K562 (cell line): Measurements from ENCODE around the gene UTP14C. TPM values are rescaled to one million over a fixed set of nuclear protein-coding genes. Genes with fewer than 3 reads are reported as not detected.

Experiments used
- ATAC-seq: fragments of 200-7000 bp; cut with Tn5 transposase; 3 replicates; pipeline ENCODE4 v1.9.1; 2020; ENCODE audit warnings: moderate library complexity
- BruUV-seq: library from RNA; stranded (reverse); fragments of 400-500 nt; replicated peaks from 2 replicates; lab custom pipeline; 2021; lab: Mats Ljungman, UMichigan
- CTCF ChIA-PET: fragments of 300-600 bp; formaldehyde crosslinking; extraction: SDS; loops from one replicate; lab custom pipeline; 2021; ENCODE audit warnings: low intra/inter-chr PET ratio; lab: Yijun Ruan, JAX
- POLR2A ChIA-PET: fragments of 300-600, 350-650 bp; sonication (Branson Sonifier 250); formaldehyde crosslinking; extraction: SDS; loops from one replicate; lab custom pipeline; 2021; ENCODE audit warnings: antibody characterized with exemption, inconsistent platforms; lab: Yijun Ruan, JAX
- DNase-seq, 4 experiments: peaks; one replicate each; pipeline versions ENCODE4 v3.0.0 to v3.0.0-alpha.2; 2011 to 2018; ENCODE audit warnings: low spot score in 3 of 4, mixed read lengths in 3 of 4; ENCODE audit errors: extremely low read depth in 1 of 4
- FAIRE-seq: peaks from 2 replicates; lab custom pipeline; 2011; peaks lifted over from hg19 to GRCh38; lab: Jason Lieb, UNC
- H2AFZ ChIP-seq: 2 replicates; pipeline ENCODE4 v1.6.0; 2011; ENCODE audit warnings: low read depth, low read length, control low read depth, inconsistent platforms
- H3K27ac ChIP-seq: fragments of 200-600 bp; 3 replicates; pipeline ENCODE4 v1.8.0; 2011; ENCODE audit warnings: low read depth, mild to moderate bottlenecking, control low read depth, inconsistent platforms, low read length, moderate library complexity, mixed read lengths; ENCODE audit errors: extremely low read depth
- H3K27me3 ChIP-seq, 2 experiments: fragments of 300-600 bp in 1 of 2; 2 replicates in 1 of 2; 3 replicates in 1 of 2; pipeline versions ENCODE4 v1.6.0 to v1.8.0; 2011; ENCODE audit warnings: inconsistent platforms in 2 of 2, low read length in 2 of 2, mild to moderate bottlenecking in 1 of 2, mixed read lengths in 1 of 2, moderate library complexity in 1 of 2; ENCODE audit not compliant: control insufficient read depth in 2 of 2, insufficient read depth in 2 of 2
- H3K36me3 ChIP-seq: fragments of 300-600 bp; 3 replicates; pipeline ENCODE4 v1.8.0; 2011; ENCODE audit warnings: mild to moderate bottlenecking, low read length, inconsistent platforms; ENCODE audit not compliant: control insufficient read depth, insufficient read depth
- H3K4me1 ChIP-seq, 2 experiments: fragments of 200-600 bp in 1 of 2; replicated peaks in 1 of 2; 2 replicates in 1 of 2; 3 replicates in 1 of 2; pipeline versions ENCODE4 v1.5.1 to v1.8.0; 2011; ENCODE audit warnings: inconsistent platforms in 2 of 2, low read length in 2 of 2, mild to moderate bottlenecking in 1 of 2, mixed read lengths in 1 of 2, moderate library complexity in 1 of 2; ENCODE audit not compliant: control insufficient read depth in 2 of 2, insufficient read depth in 2 of 2
- H3K4me2 ChIP-seq: 2 replicates; pipeline ENCODE4 v1.6.1; 2011; ENCODE audit warnings: low read length, control low read depth, inconsistent platforms, mixed read lengths; ENCODE audit not compliant: insufficient read depth
- H3K4me3 ChIP-seq: fragments of 200-600 bp; sonication (generic), shearing (Covaris generic); 2 replicates; pipeline ENCODE4 v1.5.1; 2016; ENCODE audit warnings: control low read depth, inconsistent platforms
- H3K79me2 ChIP-seq: fragments of 200-600 bp; 3 replicates; pipeline ENCODE4 v1.8.0; 2011; ENCODE audit warnings: low read length, inconsistent platforms; ENCODE audit not compliant: control insufficient read depth, insufficient read depth
- H3K9ac ChIP-seq, 2 experiments: 2 replicates each; pipeline versions ENCODE4 v1.6.0 to v1.6.1; 2011; ENCODE audit warnings: low read depth in 2 of 2, low read length in 2 of 2, control low read depth in 1 of 2, inconsistent platforms in 1 of 2, mild to moderate bottlenecking in 1 of 2, mixed read lengths in 1 of 2; ENCODE audit not compliant: insufficient read depth in 1 of 2
- H3K9me1 ChIP-seq: one replicate; pipeline ENCODE4 v1.6.0; 2011; ENCODE audit warnings: inconsistent platforms, mild to moderate bottlenecking, low read length, moderate library complexity; ENCODE audit not compliant: control insufficient read depth, insufficient read depth
- H3K9me3 ChIP-seq: replicated peaks from 2 replicates; pipeline ENCODE4 v1.5.1; 2011; ENCODE audit warnings: low read depth, low read length, inconsistent platforms; ENCODE audit not compliant: control insufficient read depth, insufficient read depth
- H4K20me1 ChIP-seq: replicated peaks from 2 replicates; pipeline ENCODE4 v1.6.1; 2011; ENCODE audit warnings: low read length, inconsistent platforms, mixed read lengths; ENCODE audit not compliant: control insufficient read depth, insufficient read depth
- CREB1 ChIP-seq, 2 experiments: sonication (generic) in 1 of 2; formaldehyde crosslinking in 1 of 2; IDR thresholded peaks; 2 replicates each; pipeline versions ENCODE4 v1.6.1 to v1.8.0; 2012 to 2022; ENCODE audit warnings: inconsistent platforms in 1 of 2, mild to moderate bottlenecking in 1 of 2, missing genetic modification reagents in 1 of 2, moderate library complexity in 1 of 2
- HMBOX1 ChIP-seq: sonication (generic); IDR thresholded peaks from 2 replicates; pipeline ENCODE4 v1.6.1; 2016
- MCM3 ChIP-seq: fragments of 450-650 bp; IDR thresholded peaks from 2 replicates; pipeline ENCODE4 v1.6.1; 2016
- NR2F6 ChIP-seq: fragments of 450-650 bp; formaldehyde crosslinking; IDR thresholded peaks from 2 replicates; pipeline ENCODE4 v1.4.0; 2020; ENCODE audit warnings: mild to moderate bottlenecking
- POLR3G ChIP-seq: IDR thresholded peaks from 2 replicates; pipeline ENCODE4 v1.6.1; 2011; ENCODE audit not compliant: insufficient read length, insufficient replicate concordance; ENCODE audit errors: extremely low read depth
- U2AF2 ChIP-seq: fragments of 200-400 bp; formaldehyde crosslinking; optimal IDR thresholded peaks from 2 replicates; pipeline ENCODE3; 2017; ENCODE audit warnings: low read depth, mild to moderate bottlenecking, low read length
- ZNF212 ChIP-seq: fragments of 450-650 bp; formaldehyde crosslinking; IDR thresholded peaks from 2 replicates; pipeline ENCODE4 v1.4.0; 2020; ENCODE audit warnings: mild to moderate bottlenecking
- ZNF384 ChIP-seq: IDR thresholded peaks from 2 replicates; pipeline ENCODE4 v1.6.1; 2012; ENCODE audit warnings: low read depth, low read length, improper control_type of control experiment
- ZNF407 ChIP-seq: fragments of 450-650 bp; IDR thresholded peaks from 2 replicates; pipeline ENCODE4 v1.6.1; 2016; ENCODE audit warnings: low read depth
- whole genome bisulfite sequencing: fragments of 100-300 bp; shearing (Covaris generic); methylation state at CpG from one replicate; pipeline ENCODE4 v1.1.6; 2016; ENCODE audit warnings: low coverage, mixed read lengths; ENCODE audit not compliant: insufficient coverage; ENCODE audit errors: missing lambda C conversion rate; 5-methylcytosine and 5-hydroxymethylcytosine counted together
- in situ Hi-C: fragments of 300-500 bp; cut with MboI; formaldehyde crosslinking; loops from 4 replicates; pipeline ENCODE4 v1.15.0; 2018; ENCODE audit warnings: inconsistent platforms, mixed read lengths
- intact Hi-C: fragments of 100-400 bp; cut with micrococcal nuclease; formaldehyde crosslinking; loops from 2 replicates; pipeline ENCODE4 v1.14.2; 2022
- polyA plus RNA-seq, 8 experiments: library from polyadenylated mRNA; depleted of rRNA in 4 of 8; stranded (reverse) in 5 of 8; unstranded in 3 of 8; fragments of >200 nt; fragmentation: Nextera tagmentation in 2 of 8; fragmentation: Illumina TruSeq in 1 of 8; extraction: Ambion mirVana in 2 of 8; extraction: Trizol in 1 of 8; gene quantifications; 2 replicates each; pipeline versions ENCODE4 v1.2.1 to v1.2.3, GENCODE V29; 2011 to 2014; ENCODE audit warnings: inconsistent platforms in 1 of 8, missing spikeins in 1 of 8
- total RNA-seq, 7 experiments: library from RNA; depleted of rRNA in 6 of 7; stranded (reverse); fragments of >200 nt in 6 of 7; fragmentation: Illumina TruSeq in 2 of 7; extraction: Trizol in 2 of 7; gene quantifications; 2 replicates each; pipeline versions ENCODE4 v1.2.1 to v1.2.3, GENCODE V29; 2011 to 2021; ENCODE audit warnings: low replicate concordance in 1 of 7
- TF ChIP-seq, protein P1 (sequence below): sonication (generic); formaldehyde crosslinking; IDR thresholded peaks from 2 replicates; pipeline ENCODE4 v1.8.0; 2022; ENCODE audit warnings: mild to moderate bottlenecking, missing genetic modification reagents, borderline replicate concordance

UTP14C gene
- total and polyA plus RNA-seq, 9 of the 15 experiments (the other 6 are each of a cell fraction or from before 2014, with no cell fraction given), result 3.4 to 10.3 (median 6.0) TPM

GRCh38 chr13:51976423-51976822 lies 48.1 kb upstream of the UTP14C start:
- intact Hi-C loops, result no loop called here
- BruUV-seq, result no TSS peak
- Histone ChIP-seq H3K9ac (no peak overlapping the region), H3K36me3 (peaks cover 20% of the 10 kb centered on the region; the same call in 2 of the 3 replicates), H3K4me1 (peaks cover 22 to 45% of the 10 kb centered on the region in 2 experiments), H3K27me3 (no peaks in the 10 kb centered on the region), H3K9me1 (no peaks in the 10 kb centered on the region), H4K20me1 (no peaks in the 10 kb centered on the region), H3K4me2 (no peak overlapping the region), H3K9me3 (no peaks in the 10 kb centered on the region; the same call in 1 of the 2 replicates), H3K79me2 (peaks cover 93% of the 10 kb centered on the region), H3K27ac (0 out of 3 replicates have a peak overlapping the region, but pooled peaks have one; percentile 16), H2AFZ (no peak overlapping the region), H3K4me3 (no peak overlapping the region)
- ChIA-PET POLR2A (interaction anchor here (0.6 to 1.0 kb wide), 5 partner anchors 8 to 402 kb away, joined by 3 read pairs; no protein-coding TSS in a partner anchor), CTCF (no interaction called here)
- in situ Hi-C loops, result no loop called here
- no peak for ATAC-seq
- no peak for FAIRE-seq
- whole genome bisulfite sequencing, result 0% methylated on average over 1 of the region's 1 CpG
- DNase-seq, result no peak
- TF ChIP-seq, protein P1, sequence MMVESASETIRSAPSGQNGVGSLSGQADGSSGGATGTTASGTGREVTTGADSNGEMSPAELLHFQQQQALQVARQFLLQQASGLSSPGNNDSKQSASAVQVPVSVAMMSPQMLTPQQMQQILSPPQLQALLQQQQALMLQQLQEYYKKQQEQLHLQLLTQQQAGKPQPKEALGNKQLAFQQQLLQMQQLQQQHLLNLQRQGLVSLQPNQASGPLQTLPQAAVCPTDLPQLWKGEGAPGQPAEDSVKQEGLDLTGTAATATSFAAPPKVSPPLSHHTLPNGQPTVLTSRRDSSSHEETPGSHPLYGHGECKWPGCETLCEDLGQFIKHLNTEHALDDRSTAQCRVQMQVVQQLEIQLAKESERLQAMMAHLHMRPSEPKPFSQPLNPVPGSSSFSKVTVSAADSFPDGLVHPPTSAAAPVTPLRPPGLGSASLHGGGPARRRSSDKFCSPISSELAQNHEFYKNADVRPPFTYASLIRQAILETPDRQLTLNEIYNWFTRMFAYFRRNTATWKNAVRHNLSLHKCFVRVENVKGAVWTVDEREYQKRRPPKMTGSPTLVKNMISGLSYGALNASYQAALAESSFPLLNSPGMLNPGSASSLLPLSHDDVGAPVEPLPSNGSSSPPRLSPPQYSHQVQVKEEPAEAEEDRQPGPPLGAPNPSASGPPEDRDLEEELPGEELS (CRISPR knock-in tag), result no peak
- TF ChIP-seq MCM3 (no peak), ZNF407 (no peak), POLR3G (no peak), U2AF2 (no peak), ZNF384 (no peak), HMBOX1 (no peak), ZNF212 (CRISPR knock-in tag) (no peak), NR2F6 (CRISPR knock-in tag) (no peak), CREB1 (IDR thresholded peaks at IDR 0.05) (0 out of 2 replicates have a peak, but pooled peaks have one; percentile 24), CREB1 (CRISPR knock-in tag; IDR thresholded peaks at IDR 0.05) (no peak)
